HG03066 (cell line): ENCODE measurements around the gene PRELID1.
A peak's percentile ranks its signal among the peaks of the same experiment; 100 is the strongest.
"Not testable (repeated sequence)": the region's sequence is repeated elsewhere in the genome, so short reads cannot be mapped to it uniquely, and the experiment has no call there.

Source experiments
- ATAC-seq: cut with Tn5 transposase; IDR thresholded peaks from one replicate; pipeline ENCODE4 v1.9.1; 2021; ENCODE audit warnings: low read depth; ENCODE audit not compliant: unreplicated experiment

Gene PRELID1, protein sequence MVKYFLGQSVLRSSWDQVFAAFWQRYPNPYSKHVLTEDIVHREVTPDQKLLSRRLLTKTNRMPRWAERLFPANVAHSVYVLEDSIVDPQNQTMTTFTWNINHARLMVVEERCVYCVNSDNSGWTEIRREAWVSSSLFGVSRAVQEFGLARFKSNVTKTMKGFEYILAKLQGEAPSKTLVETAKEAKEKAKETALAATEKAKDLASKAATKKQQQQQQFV

DNA sequence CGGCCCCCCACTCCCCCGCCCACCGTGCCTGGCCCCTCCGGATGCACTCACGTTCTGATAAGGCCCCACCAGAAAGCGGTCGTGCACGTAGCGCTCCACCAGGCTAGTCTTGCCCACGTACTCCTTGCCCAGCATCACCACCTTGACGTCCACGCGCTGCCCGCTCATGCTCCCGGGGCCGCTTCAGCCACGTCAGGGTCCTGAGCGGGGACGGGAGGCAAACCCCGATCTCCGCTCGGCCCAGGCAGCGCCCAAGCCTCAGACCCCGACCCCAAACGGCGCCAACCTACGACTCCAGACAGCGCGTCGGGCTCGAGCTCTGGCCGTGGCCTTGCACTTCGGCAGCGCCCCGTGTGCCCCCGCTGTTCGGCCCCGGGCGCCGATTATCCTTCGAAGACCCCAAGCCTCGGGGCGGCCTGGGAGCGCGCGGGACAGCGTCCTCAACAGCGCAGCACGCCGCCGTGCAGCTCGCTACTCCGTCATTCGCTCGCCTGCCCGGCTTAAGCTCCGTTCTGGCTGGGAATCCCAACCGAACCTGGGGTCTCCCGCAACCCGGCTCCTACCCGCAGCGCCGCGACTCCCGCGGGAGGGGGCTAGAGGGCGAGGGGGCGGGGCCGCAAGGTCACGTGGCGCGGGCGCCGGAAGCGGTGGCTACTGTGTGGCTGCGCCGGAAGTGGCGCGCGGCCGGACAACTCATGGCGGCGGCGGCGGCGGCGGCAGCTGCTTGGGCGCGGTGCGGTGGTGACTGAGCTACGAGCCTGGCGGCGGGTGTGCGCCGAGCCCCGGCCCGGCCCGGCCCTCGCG, at the start of gene PRELID1, which contains the start of gene RAB24:
TSS of gene PRELID1 (plus strand) at position 679 of the 804 bp plus-strand sequence. CDS start 187 bp downstream, outside the sequence.
TSS of gene RAB24 (minus strand) at position 599 of the 804 bp plus-strand sequence. CDS start at position 168, 431 bp downstream.
- ATAC-seq, result peak; percentile 60

DNA sequence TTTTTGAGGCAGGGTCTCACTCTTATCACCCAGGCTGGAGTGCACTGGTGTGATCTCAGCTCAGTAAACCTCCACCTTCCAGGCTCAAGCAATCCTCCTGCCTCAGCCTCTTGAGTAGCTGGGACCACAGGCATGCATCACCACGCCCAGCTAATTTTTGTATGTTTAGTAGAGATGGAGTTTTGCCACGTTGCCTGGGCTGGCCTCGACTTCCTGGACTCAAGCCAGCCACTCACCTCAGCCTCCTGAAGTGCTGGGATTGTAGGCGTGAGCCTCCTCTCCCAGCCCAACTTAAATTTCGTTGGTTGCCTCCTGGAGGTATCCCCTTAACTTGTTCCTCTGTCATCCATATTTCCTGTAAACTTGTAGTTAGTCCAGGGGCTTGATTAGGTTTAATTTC, 47.3 kb upstream of the PRELID1 start:
- ATAC-seq, result no peak

DNA sequence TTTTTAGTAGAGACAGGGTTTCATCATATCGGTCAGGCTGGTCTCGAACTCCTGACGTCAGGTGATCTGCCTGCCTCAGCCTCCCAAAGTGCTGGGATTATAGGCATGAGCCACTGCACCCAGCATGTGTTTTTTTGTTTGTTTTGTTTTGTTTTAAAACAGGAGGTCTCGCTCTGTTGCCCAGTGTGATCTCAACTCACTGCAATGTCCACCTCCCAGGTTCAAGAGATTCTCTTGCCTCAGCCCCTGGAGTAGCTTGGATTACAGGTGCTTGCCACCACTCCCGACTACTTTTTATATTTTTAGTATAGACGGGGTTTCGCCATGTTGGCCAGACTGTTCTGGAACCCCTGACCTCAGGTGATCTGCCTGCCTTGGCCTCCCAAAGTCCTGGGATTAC, 44.9 kb upstream of the PRELID1 start:
- not testable (repeated sequence) for ATAC-seq

DNA sequence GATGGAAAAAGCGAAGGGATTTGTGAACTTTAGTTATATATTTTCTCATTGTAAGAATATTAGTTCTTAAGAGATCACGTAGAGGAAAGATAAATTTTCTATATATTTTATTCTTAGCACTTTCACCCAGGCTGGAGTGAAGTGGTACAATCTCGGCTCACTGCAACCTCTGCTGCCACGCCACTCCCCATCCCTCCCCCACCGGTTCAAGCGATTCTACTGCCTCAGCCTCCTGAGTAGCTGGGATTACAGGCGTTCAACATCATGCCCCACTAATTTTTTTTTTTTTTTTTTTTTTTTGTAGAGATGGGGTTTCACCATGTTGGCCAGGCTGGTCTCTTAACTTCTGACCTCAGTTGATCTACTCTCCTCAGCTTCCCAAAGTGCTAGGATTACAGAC, 42.6 kb upstream of the PRELID1 start:
- ATAC-seq, result no peak

DNA sequence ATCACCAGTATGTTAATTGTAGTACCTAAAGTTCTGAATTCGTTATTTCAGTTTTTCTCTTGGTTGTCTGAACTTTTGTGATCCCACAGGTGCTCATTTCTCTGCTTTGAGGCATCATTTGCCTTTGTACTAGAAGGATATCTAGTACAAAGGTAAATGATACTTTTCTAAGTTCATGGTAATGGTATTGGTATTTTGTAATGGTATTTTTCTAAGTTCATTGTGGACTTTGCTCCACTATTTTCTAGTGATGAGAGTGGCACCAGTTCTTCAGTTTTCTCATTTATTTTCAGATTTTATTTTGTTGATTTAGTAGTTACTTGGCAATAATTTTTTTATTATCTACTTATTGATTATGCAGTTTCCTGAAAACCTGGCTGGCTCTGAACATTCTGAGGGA, 42.1 kb upstream of the PRELID1 start:
- no peak for ATAC-seq

DNA sequence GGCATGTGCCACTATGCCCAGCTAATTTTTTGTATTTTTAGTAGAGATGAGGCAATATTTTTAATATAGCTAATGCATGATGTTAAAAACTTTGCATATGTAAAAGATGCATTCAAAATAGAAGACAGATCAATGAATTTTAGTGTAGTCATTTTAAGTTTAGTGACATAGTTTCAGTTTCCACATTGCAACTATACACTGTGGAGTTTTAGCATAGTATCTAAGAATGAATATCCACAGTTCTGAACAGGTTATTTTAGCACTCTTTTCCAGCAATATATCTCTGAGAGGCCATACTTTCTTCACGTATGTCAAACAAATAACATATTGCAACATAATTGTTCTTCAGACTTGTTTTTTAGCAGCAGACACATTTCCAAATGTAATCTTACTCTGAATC, 39.4 kb upstream of the PRELID1 start:
- no peak for ATAC-seq

DNA sequence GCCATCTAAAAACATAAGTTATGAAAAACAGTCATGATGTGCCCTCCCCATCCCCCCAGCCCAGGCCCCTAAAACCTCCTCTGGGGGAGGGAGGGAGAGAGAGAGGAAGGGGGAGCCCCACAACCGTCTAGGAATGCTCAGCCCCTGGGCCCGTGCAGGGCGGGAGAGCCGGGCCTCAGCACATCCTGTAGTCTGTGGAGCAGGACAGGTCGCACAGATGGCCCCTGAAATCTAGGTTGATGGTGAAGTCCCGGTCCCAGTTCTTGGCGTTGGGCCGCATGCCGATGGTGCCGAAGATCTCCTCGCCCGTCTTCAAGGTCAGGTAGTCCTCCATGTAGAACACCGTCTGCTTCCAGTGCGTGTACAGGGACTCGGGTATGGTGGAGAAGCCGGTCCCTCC, 38.2 kb upstream of the PRELID1 start:
- no peak for ATAC-seq

DNA sequence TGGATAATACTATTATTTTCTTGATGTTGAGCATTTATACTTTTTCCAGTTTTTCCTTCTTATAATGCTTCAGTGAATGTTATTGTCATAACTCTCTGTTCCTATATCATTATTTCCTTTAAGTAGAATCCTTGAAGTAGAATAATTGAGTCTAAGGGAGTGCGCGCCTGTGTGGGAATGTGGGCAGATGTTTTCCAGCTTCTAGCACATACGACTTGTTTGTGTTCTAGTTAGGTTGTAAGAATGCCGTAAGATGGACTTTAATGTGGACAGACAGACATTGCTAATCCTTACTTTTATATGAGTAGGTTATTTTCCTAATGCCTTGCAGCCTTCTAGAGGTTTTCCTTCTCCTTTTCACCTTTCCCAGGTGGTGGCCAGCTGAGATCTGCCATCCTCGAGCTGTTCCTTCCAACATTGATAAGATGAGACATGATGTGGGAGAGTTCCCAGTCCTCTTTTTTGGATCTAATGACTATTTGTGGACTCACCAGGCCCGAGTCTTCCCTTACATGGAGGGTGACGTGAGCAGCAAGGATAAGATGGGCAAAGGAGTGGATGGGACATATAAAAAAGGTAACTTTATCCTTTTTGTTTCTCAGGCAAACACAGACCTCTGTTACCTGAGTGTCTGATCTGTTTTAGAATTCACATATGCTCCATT, 34.2 kb upstream of the PRELID1 start:
- no peak for ATAC-seq

DNA sequence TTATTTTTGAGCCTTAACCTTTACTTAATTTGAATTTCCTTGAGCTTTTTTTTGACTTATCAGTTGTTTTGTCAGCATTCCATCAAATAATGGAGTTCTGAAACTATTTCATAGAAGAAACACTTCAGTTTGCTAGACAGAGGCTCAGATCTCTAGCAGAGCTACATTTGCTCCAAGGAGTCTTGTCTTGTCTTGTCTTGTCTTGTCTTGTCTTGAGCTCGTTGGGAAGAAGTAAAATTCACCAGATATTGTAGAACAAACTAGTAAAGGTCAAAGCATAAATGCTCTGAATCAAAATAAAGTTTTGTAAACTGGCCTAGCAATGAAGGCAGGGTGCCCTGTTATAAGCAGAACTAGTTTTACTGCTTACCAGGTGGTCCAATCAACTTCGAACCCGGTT, 33.6 kb upstream of the PRELID1 start:
- no peak for ATAC-seq

DNA sequence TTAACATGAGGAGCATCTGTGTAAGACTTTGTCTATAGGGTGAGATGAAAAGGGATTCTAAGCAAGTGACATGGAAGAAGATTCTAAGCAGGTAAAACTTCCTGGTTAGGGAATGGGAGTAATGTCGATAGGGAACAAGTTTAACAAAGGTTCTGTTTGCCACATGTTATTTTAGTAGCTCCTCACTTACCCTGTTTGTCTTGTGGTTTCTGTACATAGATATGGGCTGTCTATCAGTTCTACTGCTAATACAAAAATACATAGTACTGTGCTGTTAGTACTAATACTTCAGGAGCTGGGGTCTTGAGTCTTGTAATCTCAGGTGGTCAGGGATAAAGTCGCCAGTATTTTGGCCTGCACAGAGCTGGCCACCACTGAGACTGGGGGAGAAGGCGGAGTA, 32.9 kb upstream of the PRELID1 start:
- no peak for ATAC-seq

DNA sequence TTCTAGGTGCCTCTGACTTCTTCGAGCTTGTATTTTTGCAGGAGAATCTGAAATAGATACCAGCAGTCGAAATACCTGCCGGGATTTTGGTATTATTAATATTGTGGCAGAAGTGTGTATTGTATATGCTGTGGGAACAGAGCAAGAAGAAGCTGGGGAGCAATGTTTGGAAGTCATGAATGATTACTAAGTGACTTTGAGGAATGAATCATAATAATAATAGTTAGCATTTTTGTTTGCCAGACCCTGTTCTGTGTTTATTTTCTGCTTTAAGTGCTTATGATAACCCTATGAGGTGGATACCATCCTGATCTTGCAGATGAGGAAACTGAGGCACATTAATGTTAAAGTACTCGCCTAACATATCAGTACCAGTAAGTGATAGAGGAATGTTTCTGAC, 32.5 kb upstream of the PRELID1 start:
- no peak for ATAC-seq

DNA sequence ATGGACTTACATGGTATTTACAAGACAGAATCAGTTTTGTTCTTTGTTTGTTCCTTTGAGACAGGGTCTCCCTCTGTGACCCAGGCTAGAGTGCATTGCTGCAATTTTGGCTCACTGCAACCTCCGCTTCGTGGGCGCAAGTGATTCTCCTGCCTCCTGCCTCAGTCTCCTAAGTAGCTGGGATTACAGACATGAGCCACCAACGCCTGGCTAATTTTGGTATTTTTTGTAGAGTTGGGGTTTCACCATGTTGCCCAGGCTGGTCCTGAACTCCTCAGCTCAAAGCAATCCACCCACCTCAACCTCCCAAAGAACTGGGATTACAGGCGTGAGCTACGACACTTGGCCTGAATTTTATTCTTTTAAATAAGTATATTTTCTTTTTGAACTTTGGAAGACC, 27.7 kb upstream of the PRELID1 start:
- ATAC-seq, result no peak

DNA sequence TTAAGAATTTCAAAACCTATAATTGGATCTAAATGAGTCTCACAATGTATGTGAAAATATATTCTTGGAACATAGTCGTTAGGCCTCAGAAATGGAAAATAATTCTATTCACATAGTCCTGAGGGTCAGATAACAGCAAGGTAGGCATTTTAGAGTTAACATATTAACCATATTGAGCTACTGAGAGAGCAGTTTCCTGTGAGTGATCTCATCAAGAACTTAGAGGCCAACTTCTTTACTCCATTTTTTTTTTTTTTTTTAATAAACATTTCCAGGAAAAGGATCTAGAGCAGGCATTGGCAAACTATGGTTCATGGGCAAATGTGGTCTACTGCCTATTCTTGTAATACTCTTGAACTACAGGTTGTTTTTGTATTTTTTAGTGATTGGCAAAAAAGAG, 26.7 kb upstream of the PRELID1 start:
- no peak for ATAC-seq

DNA sequence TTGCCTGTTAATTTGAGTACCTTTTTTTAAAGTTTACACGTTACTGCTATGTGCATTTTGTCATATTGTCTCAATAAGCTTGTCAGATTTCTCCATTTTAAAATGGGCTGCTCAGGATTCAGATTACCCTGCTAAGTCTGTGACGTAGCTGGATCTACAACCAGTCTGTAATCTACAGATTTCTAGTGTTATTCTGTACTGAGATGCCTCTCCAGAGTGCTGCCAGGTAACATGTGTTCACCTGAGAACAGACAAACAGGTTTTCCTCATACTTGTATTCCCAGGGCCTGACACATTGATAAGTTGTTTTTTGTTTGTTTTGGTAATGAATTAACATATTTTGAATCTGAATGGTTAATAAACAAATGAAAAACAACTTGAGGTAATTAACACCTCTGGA, 15.4 kb upstream of the PRELID1 start:
- ATAC-seq, result no peak

DNA sequence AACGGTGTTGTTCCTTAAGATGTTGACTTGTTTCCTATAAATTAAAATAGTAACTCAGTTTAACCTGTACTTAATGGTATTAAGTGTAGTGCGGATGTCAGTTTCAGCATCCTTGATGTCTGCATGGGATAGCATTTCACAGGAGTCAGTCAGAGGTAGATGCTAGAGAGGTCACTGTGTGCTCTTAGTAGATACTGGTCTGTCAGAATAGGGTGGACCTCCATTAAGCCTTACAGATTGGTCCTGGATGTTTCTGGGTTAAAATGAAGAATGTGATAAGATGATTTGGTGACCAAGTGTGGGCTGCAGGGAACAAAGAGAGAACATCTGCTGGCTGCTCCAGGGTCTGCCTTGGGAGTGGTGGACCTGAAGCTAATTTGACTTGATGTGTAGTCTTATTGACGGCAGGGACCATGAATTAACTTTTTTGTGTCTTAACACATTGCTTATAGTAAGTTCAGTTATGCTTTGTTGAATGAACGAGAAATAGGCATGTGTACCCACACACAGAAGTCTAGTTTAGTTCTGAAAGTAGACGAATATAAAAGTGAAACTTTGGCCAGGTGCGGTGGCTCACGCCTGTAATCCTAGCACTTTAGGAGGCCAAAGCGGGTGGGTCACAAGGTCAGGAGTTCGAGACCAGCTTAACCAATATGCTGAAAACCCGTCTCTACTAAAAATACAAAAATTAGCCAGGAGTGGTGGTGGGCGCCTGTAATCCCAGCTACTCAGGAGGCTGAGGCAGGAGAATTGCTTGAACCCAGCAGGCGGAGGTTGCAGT, 12.6 kb upstream of the PRELID1 start:
- no peak for ATAC-seq

DNA sequence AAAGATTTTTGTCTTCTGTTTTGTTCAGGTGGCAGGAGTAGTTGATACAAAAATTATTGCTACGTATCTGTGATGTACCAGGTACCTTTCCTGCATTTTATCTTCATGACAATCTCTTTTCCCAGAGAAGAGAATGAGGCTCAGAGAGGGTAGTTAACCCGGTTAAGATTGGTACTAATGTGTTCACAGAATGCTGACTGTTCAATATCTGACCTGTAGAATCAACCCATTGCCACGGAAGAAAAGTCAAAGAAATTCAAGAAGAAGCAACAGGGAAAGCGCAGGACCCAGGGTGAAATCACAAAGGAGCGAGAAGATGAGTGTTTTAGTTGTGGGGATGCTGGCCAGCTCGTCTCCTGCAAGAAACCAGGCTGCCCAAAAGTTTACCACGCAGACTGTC, 11.9 kb upstream of the PRELID1 start:
- ATAC-seq, result no peak

DNA sequence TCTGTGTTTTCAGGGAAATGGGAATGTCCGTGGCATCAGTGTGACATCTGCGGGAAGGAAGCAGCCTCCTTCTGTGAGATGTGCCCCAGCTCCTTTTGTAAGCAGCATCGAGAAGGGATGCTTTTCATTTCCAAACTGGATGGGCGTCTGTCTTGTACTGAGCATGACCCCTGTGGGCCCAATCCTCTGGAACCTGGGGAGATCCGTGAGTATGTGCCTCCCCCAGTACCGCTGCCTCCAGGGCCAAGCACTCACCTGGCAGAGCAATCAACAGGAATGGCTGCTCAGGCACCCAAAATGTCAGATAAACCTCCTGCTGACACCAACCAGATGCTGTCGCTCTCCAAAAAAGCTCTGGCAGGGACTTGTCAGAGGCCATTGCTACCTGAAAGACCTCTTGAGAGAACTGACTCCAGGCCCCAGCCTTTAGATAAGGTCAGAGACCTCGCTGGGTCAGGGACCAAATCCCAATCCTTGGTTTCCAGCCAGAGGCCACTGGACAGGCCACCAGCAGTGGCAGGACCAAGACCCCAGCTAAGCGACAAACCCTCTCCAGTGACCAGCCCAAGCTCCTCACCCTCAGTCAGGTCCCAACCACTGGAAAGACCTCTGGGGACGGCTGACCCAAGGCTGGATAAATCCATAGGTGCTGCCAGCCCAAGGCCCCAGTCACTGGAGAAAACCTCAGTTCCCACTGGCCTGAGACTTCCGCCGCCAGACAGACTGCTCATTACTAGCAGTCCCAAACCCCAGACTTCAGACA, 9.6 kb upstream of the PRELID1 start:
- no peak for ATAC-seq

DNA sequence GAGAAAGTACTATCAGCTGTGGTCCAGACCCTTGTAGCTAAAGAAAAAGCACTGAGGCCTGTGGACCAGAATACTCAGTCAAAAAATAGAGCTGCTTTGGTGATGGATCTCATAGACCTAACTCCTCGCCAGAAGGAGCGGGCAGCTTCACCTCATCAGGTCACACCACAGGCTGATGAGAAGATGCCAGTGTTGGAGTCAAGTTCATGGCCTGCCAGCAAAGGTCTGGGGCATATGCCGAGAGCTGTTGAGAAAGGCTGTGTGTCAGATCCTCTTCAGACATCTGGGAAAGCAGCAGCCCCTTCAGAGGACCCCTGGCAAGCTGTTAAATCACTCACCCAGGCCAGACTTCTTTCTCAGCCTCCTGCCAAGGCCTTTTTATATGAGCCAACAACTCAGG, 9.0 kb upstream of the PRELID1 start:
- ATAC-seq, result no peak

DNA sequence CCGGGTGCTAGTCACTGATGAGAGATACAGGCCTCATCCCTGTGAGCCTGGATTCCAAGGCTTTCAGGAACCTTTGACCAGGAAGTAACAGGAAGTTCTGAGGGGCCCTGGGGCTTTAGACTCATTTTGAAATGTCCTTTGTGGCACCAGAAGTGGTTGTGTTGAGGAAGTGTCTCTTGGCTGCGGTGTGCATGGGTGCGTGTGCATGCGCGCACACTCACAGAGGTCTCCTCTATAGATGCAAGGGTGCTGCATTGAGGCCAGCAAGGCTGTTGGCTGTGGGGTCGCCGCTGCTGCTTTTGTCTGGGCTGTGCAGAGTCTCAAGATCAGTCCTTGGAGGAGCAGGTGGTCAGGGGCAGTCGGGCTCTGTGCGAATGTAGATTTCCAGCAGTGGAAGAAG, 7.7 kb upstream of the PRELID1 start:
- ATAC-seq, result no peak

DNA sequence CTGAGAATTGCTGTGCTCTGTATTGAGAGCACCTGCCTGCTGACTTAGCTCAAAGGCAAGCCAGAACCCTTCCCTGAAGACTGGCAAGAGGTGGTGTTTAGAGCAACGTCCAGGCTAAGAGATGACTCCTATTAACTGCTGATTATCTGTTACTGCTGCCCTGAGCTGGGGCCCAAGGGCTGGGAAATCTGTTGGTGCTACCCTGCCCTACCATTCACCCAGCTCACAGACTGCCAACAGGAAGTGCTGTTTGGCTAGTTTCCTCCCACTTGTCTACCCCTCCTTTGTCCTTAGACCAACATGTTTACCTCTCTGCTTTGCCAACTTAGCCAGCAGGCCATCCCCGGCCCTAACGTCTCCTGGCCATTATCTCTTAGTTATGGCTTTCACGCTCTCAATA, 7.0 kb upstream of the PRELID1 start:
- no peak for ATAC-seq
